IPS DF 4.7 (cell line): ENCODE measurements around the gene PPP1R17.

Experiments
- DNase-seq: peaks from one replicate; pipeline ENCODE4 v3.0.0-alpha.2; 2013; ENCODE audit warnings: low spot score; ENCODE audit errors: extremely low read depth

PPP1R17 gene

GRCh38 chr7:31699050-31699449, 12.0 kb downstream of the PPP1R17 start:
- no peak for DNase-seq

GRCh38 chr7:31702354-31702753, 15.3 kb downstream of the PPP1R17 start:
- no peak for DNase-seq

- DNase-seq, result no peak
Measured at GRCh38 chr7:31705377-31705776, 18.4 kb downstream of the PPP1R17 start.

GRCh38 chr7:31707089-31707488, 20.1 kb downstream of the PPP1R17 start:
- no peak for DNase-seq

- DNase-seq, result peak; percentile 68
Measured at GRCh38 chr7:31710171-31710570, 23.2 kb downstream of the PPP1R17 start.

- no peak for DNase-seq
Measured at GRCh38 chr7:31716355-31716754, 29.3 kb downstream of the PPP1R17 start.

- no peak for DNase-seq
Measured at GRCh38 chr7:31720366-31720765, 33.4 kb downstream of the PPP1R17 start.

GRCh38 chr7:31724696-31725095, 37.7 kb downstream of the PPP1R17 start:
- no peak for DNase-seq

- no peak for DNase-seq
Measured at GRCh38 chr7:31729195-31729804, 42.3 kb downstream of the PPP1R17 start.

GRCh38 chr7:31734456-31734855, 47.4 kb downstream of the PPP1R17 start:
- DNase-seq, result no peak

- peak; percentile 69 for DNase-seq
Measured at GRCh38 chr7:31735991-31736982, 49.3 kb downstream of the PPP1R17 start.

GRCh38 chr7:31741852-31742251, 54.8 kb downstream of the PPP1R17 start:
- DNase-seq, result no peak

- no peak for DNase-seq
Measured at GRCh38 chr7:31744294-31744874, 57.4 kb downstream of the PPP1R17 start.

- no peak for DNase-seq
Measured at GRCh38 chr7:31747553-31747952, 60.5 kb downstream of the PPP1R17 start.

- no peak for DNase-seq
Measured at GRCh38 chr7:31748084-31748483, 61.1 kb downstream of the PPP1R17 start.

- no peak for DNase-seq
Measured at GRCh38 chr7:31751726-31752125, 64.7 kb downstream of the PPP1R17 start.
